ENCODE data around the gene ARMC2. TPM values are rescaled to one million over a fixed set of nuclear protein-coding genes. Genes with fewer than 3 reads are reported as not detected.
A peak's percentile ranks its signal among the peaks of the same experiment; 100 is the strongest.
"Not testable (repeated sequence)": the region's sequence is repeated elsewhere in the genome, so short reads cannot be mapped to it uniquely, and the experiment has no call there.

ARMC2 gene
- total RNA-seq, 1 donor from 2014 or later = 0.26 TPM

DNA sequence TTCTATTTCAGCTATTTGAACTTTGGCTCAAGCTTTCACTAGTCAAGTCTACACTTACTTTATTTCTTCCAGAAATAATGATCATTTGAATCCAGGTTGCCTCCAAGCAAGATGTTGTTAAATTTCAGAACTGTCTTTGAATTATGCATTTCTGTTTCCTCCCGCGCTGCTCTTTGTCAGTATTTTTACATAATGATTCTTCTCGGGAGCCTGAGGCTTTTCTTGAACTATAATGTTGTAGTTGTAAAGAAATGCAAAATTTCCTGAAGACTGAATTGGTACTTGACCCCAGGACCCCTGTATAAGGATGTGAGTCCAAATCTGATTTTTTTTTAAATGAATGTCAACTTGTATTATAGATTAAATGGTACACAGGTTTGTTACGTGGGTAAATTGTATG is 80.4 kb downstream of the ARMC2 start:
- H3K27me3 ChIP-seq (ENCODE audit: control insufficient read depth, insufficient read depth, low read length) = no peaks in the 10 kb centered on the region
- no peak for DNase-seq (ENCODE audit: low read depth)
- H3K4me3 ChIP-seq (ENCODE audit: low read depth, low read length) = no peak overlapping the region
- no peaks in the 10 kb centered on the region for H3K36me3 ChIP-seq (ENCODE audit: control insufficient read depth, insufficient read depth, low read length)
- TF ChIP-seq, protein P1, sequence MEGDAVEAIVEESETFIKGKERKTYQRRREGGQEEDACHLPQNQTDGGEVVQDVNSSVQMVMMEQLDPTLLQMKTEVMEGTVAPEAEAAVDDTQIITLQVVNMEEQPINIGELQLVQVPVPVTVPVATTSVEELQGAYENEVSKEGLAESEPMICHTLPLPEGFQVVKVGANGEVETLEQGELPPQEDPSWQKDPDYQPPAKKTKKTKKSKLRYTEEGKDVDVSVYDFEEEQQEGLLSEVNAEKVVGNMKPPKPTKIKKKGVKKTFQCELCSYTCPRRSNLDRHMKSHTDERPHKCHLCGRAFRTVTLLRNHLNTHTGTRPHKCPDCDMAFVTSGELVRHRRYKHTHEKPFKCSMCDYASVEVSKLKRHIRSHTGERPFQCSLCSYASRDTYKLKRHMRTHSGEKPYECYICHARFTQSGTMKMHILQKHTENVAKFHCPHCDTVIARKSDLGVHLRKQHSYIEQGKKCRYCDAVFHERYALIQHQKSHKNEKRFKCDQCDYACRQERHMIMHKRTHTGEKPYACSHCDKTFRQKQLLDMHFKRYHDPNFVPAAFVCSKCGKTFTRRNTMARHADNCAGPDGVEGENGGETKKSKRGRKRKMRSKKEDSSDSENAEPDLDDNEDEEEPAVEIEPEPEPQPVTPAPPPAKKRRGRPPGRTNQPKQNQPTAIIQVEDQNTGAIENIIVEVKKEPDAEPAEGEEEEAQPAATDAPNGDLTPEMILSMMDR (IDR thresholded peaks at IDR 0.05; ENCODE audit: insufficient read depth, low read length, severe bottlenecking) = no peak
- FAIRE-seq = no peak

DNA sequence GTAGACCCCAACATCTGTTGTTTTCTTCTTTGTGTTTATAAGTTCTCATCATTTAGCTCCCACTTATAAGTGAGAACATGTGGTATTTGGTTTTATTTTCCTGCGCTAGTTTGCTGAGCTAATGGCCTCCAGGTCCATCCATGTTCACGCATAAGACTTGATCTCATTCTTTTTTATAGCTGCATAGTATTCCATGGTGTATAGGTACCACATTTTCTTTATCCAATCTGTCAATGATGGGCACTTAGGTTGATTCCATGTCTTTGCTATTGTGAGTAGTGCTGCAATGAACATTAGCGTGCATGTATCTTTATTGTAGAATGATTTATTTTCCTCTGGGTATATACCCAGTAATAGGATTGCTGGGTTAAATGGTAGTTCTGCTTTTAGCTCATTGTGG is 82.9 kb downstream of the ARMC2 start:
- not testable (repeated sequence) for FAIRE-seq; H3K27me3 ChIP-seq (ENCODE audit: control insufficient read depth, insufficient read depth, low read length); DNase-seq (ENCODE audit: low read depth)

DNA sequence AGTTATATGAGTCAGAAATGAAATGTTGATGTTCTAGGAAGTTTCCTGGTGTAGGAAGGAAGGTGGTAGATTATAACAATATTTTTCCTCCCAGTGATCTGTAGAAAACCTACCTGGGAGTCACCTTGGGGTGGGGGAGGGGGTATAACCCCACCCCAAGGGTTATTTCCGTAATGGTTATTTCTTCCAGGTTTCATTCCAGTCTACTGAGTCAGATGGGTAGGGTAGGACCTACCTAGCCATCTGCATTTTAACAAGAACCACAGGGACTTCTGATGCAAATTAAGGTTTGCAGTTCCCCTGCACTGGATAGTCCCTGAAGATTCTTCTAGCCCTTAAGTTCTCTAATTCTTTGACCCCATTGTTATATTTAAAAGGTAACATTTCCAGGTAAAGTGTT is 88.9 kb downstream of the ARMC2 start:
- Histone ChIP-seq H3K4me3 (ENCODE audit: low read depth, low read length) (no peak overlapping the region), H3K27me3 (ENCODE audit: control insufficient read depth, insufficient read depth, low read length) (no peaks in the 10 kb centered on the region), H3K36me3 (ENCODE audit: control insufficient read depth, insufficient read depth, low read length) (no peaks in the 10 kb centered on the region)
- DNase-seq (ENCODE audit: low read depth) (peak; percentile 54), FAIRE-seq (no peak)
- TF ChIP-seq, protein P1 (IDR thresholded peaks at IDR 0.05; ENCODE audit: insufficient read depth, low read length, severe bottlenecking) = no peak

More for the DNA sequence above, 82.9 kb downstream of the ARMC2 start:
- not testable (repeated sequence) for H3K4me3 ChIP-seq (ENCODE audit: low read depth, low read length); H3K36me3 ChIP-seq (ENCODE audit: control insufficient read depth, insufficient read depth, low read length)

DNA sequence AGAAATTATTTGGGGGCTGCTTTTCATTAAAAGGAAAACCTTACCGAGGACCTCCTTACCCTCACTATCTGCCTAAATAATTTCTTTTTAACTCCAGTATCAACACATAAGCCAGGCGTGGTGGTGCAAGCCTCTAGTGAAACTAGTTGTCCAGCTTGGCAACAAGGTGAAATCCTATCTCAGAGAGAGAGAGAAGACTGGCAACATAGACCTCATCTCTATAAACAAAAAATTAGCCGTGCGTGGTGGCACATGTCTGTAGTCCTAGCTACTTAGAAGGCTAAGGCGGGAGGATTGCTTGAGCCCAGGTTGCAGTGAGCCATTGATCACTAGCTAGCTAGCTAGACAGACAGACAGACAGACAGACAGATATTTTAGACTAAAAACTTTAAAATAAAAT is 92.5 kb downstream of the ARMC2 start:
- Histone ChIP-seq H3K4me3 (ENCODE audit: low read depth, low read length) (no peak overlapping the region), H3K27me3 (ENCODE audit: control insufficient read depth, insufficient read depth, low read length) (no peaks in the 10 kb centered on the region), H3K36me3 (ENCODE audit: control insufficient read depth, insufficient read depth, low read length) (no peaks in the 10 kb centered on the region)
- FAIRE-seq (no peak), DNase-seq (ENCODE audit: low read depth) (no peak)
- TF ChIP-seq, protein P1 (IDR thresholded peaks at IDR 0.05; ENCODE audit: insufficient read depth, low read length, severe bottlenecking) = no peak

DNA sequence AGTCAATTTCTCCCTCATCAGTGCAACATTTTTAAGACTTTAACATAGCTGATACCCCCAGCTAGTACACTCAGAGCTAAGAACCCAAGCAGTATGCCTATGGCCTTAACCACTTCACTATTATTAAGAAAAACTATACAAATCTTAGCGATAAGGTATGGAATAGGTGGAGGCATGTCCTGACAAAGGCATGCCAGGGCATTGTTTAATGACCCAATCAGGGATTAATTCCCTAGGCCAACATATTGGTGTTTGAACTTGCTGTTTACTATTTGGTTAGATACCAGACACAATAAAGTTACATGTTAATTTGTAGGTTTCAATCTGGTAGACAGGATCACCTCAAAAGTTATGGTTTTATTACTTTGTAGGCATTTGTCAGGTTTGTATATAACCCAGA is 93.1 kb downstream of the ARMC2 start:
- DNase-seq (ENCODE audit: low read depth) = peak; percentile 88
- Histone ChIP-seq H3K36me3 (ENCODE audit: control insufficient read depth, insufficient read depth, low read length) (no peaks in the 10 kb centered on the region), H3K27me3 (ENCODE audit: control insufficient read depth, insufficient read depth, low read length) (no peaks in the 10 kb centered on the region), H3K4me3 (ENCODE audit: low read depth, low read length) (no peak overlapping the region)
- FAIRE-seq = no peak
- TF ChIP-seq, protein P1 (IDR thresholded peaks at IDR 0.05; ENCODE audit: insufficient read depth, low read length, severe bottlenecking) = no peak

DNA sequence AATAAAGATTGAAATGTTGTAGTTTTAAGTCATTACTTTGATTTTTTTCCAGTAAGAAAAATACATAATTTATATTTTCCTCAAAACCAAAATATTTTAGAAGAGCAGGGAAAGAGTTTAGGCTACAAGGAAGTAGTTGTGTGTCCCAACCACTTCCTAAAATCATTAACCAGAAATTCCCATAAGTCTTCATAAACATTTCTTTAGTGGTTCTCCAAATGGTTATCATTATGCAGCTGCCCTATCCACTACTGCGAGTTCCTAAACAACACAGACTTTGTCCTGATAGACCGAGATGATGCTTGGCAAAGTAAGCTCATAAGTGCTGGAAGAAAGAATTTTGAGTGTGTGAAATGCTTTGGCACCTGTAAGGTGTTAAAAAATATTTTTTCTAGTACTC is 93.6 kb downstream of the ARMC2 start:
- H3K36me3 ChIP-seq (ENCODE audit: control insufficient read depth, insufficient read depth, low read length) = no peaks in the 10 kb centered on the region
- DNase-seq (ENCODE audit: low read depth) (no peak), FAIRE-seq (no peak)
- no peaks in the 10 kb centered on the region for H3K27me3 ChIP-seq (ENCODE audit: control insufficient read depth, insufficient read depth, low read length)
- TF ChIP-seq, protein P1 (IDR thresholded peaks at IDR 0.05; ENCODE audit: insufficient read depth, low read length, severe bottlenecking) = no peak
- no peak overlapping the region for H3K4me3 ChIP-seq (ENCODE audit: low read depth, low read length)
